Esophagus muscularis mucosa (tissue), 4 donors: ENCODE results near the gene HNRNPA2B1. TPM values are rescaled to one million over a fixed set of nuclear protein-coding genes. Genes with fewer than 3 reads are reported as not detected.

Source experiments
- DNase-seq: peaks from one replicate; pipeline ENCODE4 v3.0.0-alpha.2; 2017; ENCODE audit errors: extremely low spot score
- H3K27ac ChIP-seq, 4 donors: fragments of 200-600 bp; sonication (generic); replicated peaks in 1 of 4; 1 replicate in 3 of 4; 2 replicates in 1 of 4; pipeline ENCODE4 v1.5.1; 2016 to 2019; ENCODE audit warnings: mild to moderate bottlenecking in 1 of 4
- H3K27me3 ChIP-seq, 4 donors: fragments of 200-600 bp; sonication (generic); one replicate each; pipeline versions ENCODE4 v1.5.1 to v1.6.0; 2016 to 2019
- H3K36me3 ChIP-seq, 4 donors: fragments of 200-600 bp; sonication (generic); one replicate each; pipeline ENCODE4 v1.5.1; 2016 to 2019
- H3K4me1 ChIP-seq, 4 donors: fragments of 200-600 bp; sonication (generic); one replicate each; pipeline ENCODE4 v1.5.1; 2016 to 2019
- H3K4me3 ChIP-seq, 4 donors: fragments of 200-600 bp; sonication (generic); 1 replicate in 2 of 4; 2 replicates in 2 of 4; pipeline ENCODE4 v1.5.1; 2016 to 2019; ENCODE audit warnings: mild to moderate bottlenecking in 4 of 4, moderate library complexity in 1 of 4
- H3K9me3 ChIP-seq, 4 donors: fragments of 200-600 bp; sonication (generic); 1 replicate in 3 of 4; 2 replicates in 1 of 4; pipeline ENCODE4 v1.5.1; 2016 to 2019
- EP300 ChIP-seq: sonication (generic); formaldehyde crosslinking; IDR thresholded peaks from one replicate; pipeline ENCODE4 v1.6.1; 2017; ENCODE audit warnings: antibody characterized with exemption
- POLR2A ChIP-seq: fragments of 450-650 bp; IDR thresholded peaks from one replicate; pipeline ENCODE4 v1.6.1; 2017; ENCODE audit warnings: antibody characterized with exemption, moderate library complexity, mild to moderate bottlenecking, low read depth
- POLR2AphosphoS5 ChIP-seq, 2 donors: sonication (generic); formaldehyde crosslinking; IDR thresholded peaks; one replicate each; pipeline ENCODE4 v1.6.1; 2017; ENCODE audit warnings: antibody characterized with exemption in 2 of 2
- WGBS: methylation state at CpG from one replicate; pipeline ENCODE4 v1.1.5; 2018; 5-methylcytosine and 5-hydroxymethylcytosine counted together
- intact Hi-C: fragments of 100-400 bp; cut with DNase I; formaldehyde crosslinking; loops from one replicate; pipeline ENCODE4 v1.15.1; 2023
- total RNA-seq, 4 donors: library from RNA; depleted of rRNA; stranded (reverse); fragments of >200 nt; gene quantifications; one replicate each; pipeline versions ENCODE4 v1.1.0 to v1.2.1, GENCODE V29; 2016
- TF ChIP-seq, protein P1 (sequence below), 3 experiments: fragments of 200-600 bp in 2 of 3; fragments of 450-650 bp in 1 of 3; sonication (generic) in 2 of 3; IDR thresholded peaks; one replicate each; pipeline ENCODE4 v1.5.1; 2017 to 2019; ENCODE audit warnings: antibody characterized with exemption in 3 of 3, mild to moderate bottlenecking in 2 of 3, moderate library complexity in 1 of 3

The HNRNPA2B1 gene
- total RNA-seq, 4 donors from 2014 or later: 158 to 220 (median 202) TPM

DNA sequence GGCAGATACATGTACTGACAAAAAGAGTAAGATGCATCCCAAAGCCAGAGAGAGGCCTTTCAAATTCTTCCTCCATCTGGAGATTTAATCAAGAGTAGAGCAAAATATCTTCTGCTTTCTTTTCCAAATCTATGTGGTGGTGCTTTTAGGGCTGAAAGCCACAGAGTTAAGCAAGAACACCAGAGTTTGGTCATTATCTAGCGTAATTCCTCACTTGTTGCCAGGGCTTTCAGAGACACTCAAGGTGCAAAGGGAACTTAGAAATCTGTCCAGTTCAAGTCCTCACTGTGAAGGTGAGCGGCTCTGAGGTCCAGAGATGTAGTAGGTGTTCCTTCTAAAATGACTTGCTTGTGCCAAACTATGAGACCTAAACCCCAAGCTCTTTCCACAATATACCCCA is 59.5 kb downstream of the HNRNPA2B1 start:
- TF ChIP-seq, protein P1, sequence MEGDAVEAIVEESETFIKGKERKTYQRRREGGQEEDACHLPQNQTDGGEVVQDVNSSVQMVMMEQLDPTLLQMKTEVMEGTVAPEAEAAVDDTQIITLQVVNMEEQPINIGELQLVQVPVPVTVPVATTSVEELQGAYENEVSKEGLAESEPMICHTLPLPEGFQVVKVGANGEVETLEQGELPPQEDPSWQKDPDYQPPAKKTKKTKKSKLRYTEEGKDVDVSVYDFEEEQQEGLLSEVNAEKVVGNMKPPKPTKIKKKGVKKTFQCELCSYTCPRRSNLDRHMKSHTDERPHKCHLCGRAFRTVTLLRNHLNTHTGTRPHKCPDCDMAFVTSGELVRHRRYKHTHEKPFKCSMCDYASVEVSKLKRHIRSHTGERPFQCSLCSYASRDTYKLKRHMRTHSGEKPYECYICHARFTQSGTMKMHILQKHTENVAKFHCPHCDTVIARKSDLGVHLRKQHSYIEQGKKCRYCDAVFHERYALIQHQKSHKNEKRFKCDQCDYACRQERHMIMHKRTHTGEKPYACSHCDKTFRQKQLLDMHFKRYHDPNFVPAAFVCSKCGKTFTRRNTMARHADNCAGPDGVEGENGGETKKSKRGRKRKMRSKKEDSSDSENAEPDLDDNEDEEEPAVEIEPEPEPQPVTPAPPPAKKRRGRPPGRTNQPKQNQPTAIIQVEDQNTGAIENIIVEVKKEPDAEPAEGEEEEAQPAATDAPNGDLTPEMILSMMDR (IDR thresholded peaks at IDR 0.05): no peak
- no peak for TF ChIP-seq POLR2A
- no peak for TF ChIP-seq POLR2AphosphoS5 (IDR thresholded peaks at IDR 0.05)
- no peak for TF ChIP-seq EP300
- Histone ChIP-seq H3K4me1 (no peaks in the 10 kb centered on the region), H3K4me3 (no peak overlapping the region), H3K9me3 (no peaks in the 10 kb centered on the region), H3K36me3 (no peaks in the 10 kb centered on the region), H3K27ac (no peak overlapping the region), H3K27me3 (no peaks in the 10 kb centered on the region)
- DNase-seq: no peak
- intact Hi-C loops: no loop called here
- 92% methylated on average over 2 of the region's 2 CpGs for WGBS

DNA sequence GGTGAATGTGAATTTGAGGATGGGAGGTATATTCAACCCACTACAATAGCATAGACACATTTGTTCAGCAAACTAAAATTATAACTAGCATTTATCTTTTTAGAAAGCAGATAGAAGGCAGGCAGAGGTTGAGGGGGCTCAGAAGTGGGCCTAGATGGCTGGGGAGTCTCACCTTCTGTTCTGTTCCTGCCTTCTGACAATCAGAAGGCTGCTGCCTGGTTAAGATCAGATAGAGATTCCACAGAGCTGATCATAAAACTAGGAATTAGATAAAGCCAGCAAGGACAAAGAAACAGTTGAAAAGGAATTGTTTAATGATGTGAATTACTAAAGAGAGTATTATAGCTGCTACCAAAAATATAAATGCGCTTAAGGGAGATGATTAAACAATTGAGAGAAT is 60.2 kb downstream of the HNRNPA2B1 start:
- H3K27me3 ChIP-seq: no peaks in the 10 kb centered on the region
- H3K4me3 ChIP-seq: no peak overlapping the region
- 97% methylated on average over 1 of the region's 1 CpG for WGBS
- no peaks in the 10 kb centered on the region for H3K9me3 ChIP-seq
- H3K27ac ChIP-seq: no peak overlapping the region
- H3K36me3 ChIP-seq: no peaks in the 10 kb centered on the region
- TF ChIP-seq, protein P1 (IDR thresholded peaks at IDR 0.05): no peak
- TF ChIP-seq POLR2AphosphoS5 (IDR thresholded peaks at IDR 0.05) (no peak), EP300 (no peak), POLR2A (no peak)
- H3K4me1 ChIP-seq: no peaks in the 10 kb centered on the region
- DNase-seq: no peak
- intact Hi-C loops: no loop called here

Other genes starting within 250 kb of the HNRNPA2B1 start
- gene NFE2L3, start 48.5 kb downstream of the HNRNPA2B1 start, total RNA-seq: 1 to 10 TPM; 1.5 to 2.7 (median 2.5) TPM
- gene CBX3, start 999 bp upstream of the HNRNPA2B1 start, total RNA-seq: 10 to 100 TPM; 51.5 to 78.5 (median 60.3) TPM
- 1 to 10 TPM; 1.9 to 5.0 (median 4.1) TPM for gene SNX10, start 91.1 kb upstream of the HNRNPA2B1 start, total RNA-seq